HepG2 (cell line): ENCODE results near the gene PRSS48. TPM values are rescaled to one million over a fixed set of nuclear protein-coding genes. Genes with fewer than 3 reads are reported as not detected.
A peak's percentile ranks its signal among the peaks of the same experiment; 100 is the strongest.

Experiments
- ATAC-seq: fragments of 200-7000 bp; cut with Tn5 transposase; 3 replicates; pipeline ENCODE4 v1.9.1; 2020; ENCODE audit warnings: mild to moderate bottlenecking, moderate library complexity
- BruUV-seq: library from RNA; stranded (reverse); fragments of 400-500 nt; replicated peaks from 2 replicates; lab custom pipeline; 2021; lab: Mats Ljungman, UMichigan
- CTCF ChIA-PET: fragments of 300-600 bp; formaldehyde crosslinking; extraction: SDS; loops from one replicate; lab custom pipeline; 2021; ENCODE audit warnings: low total read pairs, inconsistent platforms, low intra/inter-chr PET ratio; lab: Yijun Ruan, JAX
- POLR2A ChIA-PET: fragments of 350-600 bp; sonication (Branson Sonifier 250); formaldehyde crosslinking; loops from one replicate; lab custom pipeline; 2020; ENCODE audit warnings: antibody characterized with exemption, inconsistent platforms; lab: Yijun Ruan, JAX
- DNase-seq: peaks from one replicate; pipeline ENCODE4 v3.0.0-alpha.2; 2015; ENCODE audit warnings: low spot score
- FAIRE-seq: peaks from 3 replicates; lab custom pipeline; 2011; peaks lifted over from hg19 to GRCh38; lab: Jason Lieb, UNC
- H2AFZ ChIP-seq: one replicate; pipeline ENCODE4 v1.6.1; 2011; ENCODE audit warnings: low read length, inconsistent platforms
- H3K27ac ChIP-seq: fragments of 300-600 bp; 3 replicates; pipeline ENCODE4 v1.8.0; 2011; ENCODE audit warnings: mixed run types, mild to moderate bottlenecking, mixed read lengths, low read length, inconsistent platforms; ENCODE audit not compliant: insufficient read depth; ENCODE audit errors: extremely low read length
- H3K27me3 ChIP-seq, 2 experiments: fragments of 200-600 bp in 1 of 2; 2 replicates in 1 of 2; 3 replicates in 1 of 2; pipeline versions ENCODE4 v1.6.0 to v1.8.0; 2011; ENCODE audit warnings: low read length in 2 of 2, mild to moderate bottlenecking in 2 of 2, moderate library complexity in 2 of 2, inconsistent platforms in 1 of 2; ENCODE audit not compliant: insufficient read depth in 2 of 2, control insufficient read depth in 1 of 2
- H3K36me3 ChIP-seq, 2 experiments: fragments of 200-600 bp in 1 of 2; replicated peaks in 1 of 2; 2 replicates in 1 of 2; 3 replicates in 1 of 2; pipeline versions ENCODE4 v1.5.1 to v1.8.0; 2011; ENCODE audit warnings: low read length in 2 of 2, inconsistent platforms in 1 of 2; ENCODE audit not compliant: insufficient read depth in 2 of 2, control insufficient read depth in 1 of 2
- H3K4me1 ChIP-seq: 2 replicates; pipeline ENCODE4 v1.5.1; 2012; ENCODE audit warnings: low read length, inconsistent platforms; ENCODE audit not compliant: insufficient read depth
- H3K4me2 ChIP-seq: 2 replicates; pipeline ENCODE4 v1.6.0; 2011; ENCODE audit warnings: low read depth, low read length, inconsistent platforms
- H3K4me3 ChIP-seq, 3 experiments: fragments of 200-600 bp in 1 of 3; sonication (generic), shearing (Covaris generic) in 1 of 3; replicated peaks in 1 of 3; 2 replicates each; pipeline ENCODE4 v1.5.1; 2011 to 2016; ENCODE audit warnings: low read length in 3 of 3, inconsistent platforms in 2 of 3, low read depth in 2 of 3, mild to moderate bottlenecking in 2 of 3, control low read depth in 1 of 3, mixed read lengths in 1 of 3; ENCODE audit not compliant: insufficient read depth in 1 of 3
- H3K79me2 ChIP-seq: one replicate; pipeline ENCODE4 v1.6.1; 2011; ENCODE audit warnings: low read length, inconsistent platforms; ENCODE audit not compliant: insufficient read depth
- H3K9ac ChIP-seq: 2 replicates; pipeline ENCODE4 v1.6.0; 2011; ENCODE audit warnings: mild to moderate bottlenecking, low read depth, low read length, inconsistent platforms; ENCODE audit not compliant: insufficient read depth
- H3K9me3 ChIP-seq: 2 replicates; pipeline ENCODE4 v1.5.1; 2012; ENCODE audit warnings: mild to moderate bottlenecking, low read length
- H4K20me1 ChIP-seq: 2 replicates; pipeline ENCODE4 v1.6.0; 2011; ENCODE audit warnings: inconsistent platforms, mild to moderate bottlenecking, low read length, moderate library complexity; ENCODE audit not compliant: insufficient read depth
- BCLAF1 ChIP-seq: fragments of 450-650 bp; IDR thresholded peaks from 2 replicates; pipeline ENCODE4 v1.6.1; 2017; ENCODE audit warnings: mild to moderate bottlenecking
- KLF9 ChIP-seq: IDR thresholded peaks from 2 replicates; pipeline ENCODE4 v1.6.1; 2016; ENCODE audit warnings: low read depth
- SOX13 ChIP-seq, 3 experiments: fragments of 450-650 bp in 1 of 3; sonication (generic) in 1 of 3; formaldehyde crosslinking in 1 of 3; IDR thresholded peaks in 2 of 3; conservative IDR thresholded peaks in 1 of 3; 2 replicates each; pipeline versions ENCODE4 v1.5.0 to v1.6.1; 2016 to 2020; ENCODE audit warnings: antibody characterized with exemption in 1 of 3, mild to moderate bottlenecking in 1 of 3, missing compliant biosample characterization in 1 of 3, missing genetic modification reagents in 1 of 3, moderate library complexity in 1 of 3
- SRSF1 ChIP-seq: fragments of 200-400 bp; formaldehyde crosslinking; optimal IDR thresholded peaks from 2 replicates; pipeline ENCODE3; 2017; ENCODE audit warnings: mild to moderate bottlenecking, low read depth, low read length, moderate library complexity
- ZBTB40 ChIP-seq, 2 experiments: fragments of 450-650 bp in 1 of 2; sonication (generic) in 1 of 2; formaldehyde crosslinking in 1 of 2; IDR thresholded peaks; 2 replicates each; pipeline versions ENCODE4 v1.6.1 to v1.8.0; 2016 to 2022; ENCODE audit warnings: antibody characterized with exemption in 1 of 2, mild to moderate bottlenecking in 1 of 2, missing genetic modification reagents in 1 of 2
- in situ Hi-C: cut with HindIII; loops from 2 replicates; pipeline ENCODE4 v1.10.0; 2017; ENCODE audit warnings: low pct_unique_long_range_greater_than_20kb; ENCODE audit not compliant: extremely low pct_ligation_motif_present
- intact Hi-C: fragments of 100-400 bp; cut with micrococcal nuclease; formaldehyde crosslinking; loops from one replicate; pipeline ENCODE4 v1.10.0; 2022; ENCODE audit not compliant: unreplicated experiment
- polyA plus RNA-seq, 8 experiments: library from polyadenylated mRNA; depleted of rRNA in 3 of 8; stranded (reverse) in 7 of 8; unstranded in 1 of 8; fragments of >200 nt; fragmentation: Illumina TruSeq in 4 of 8; extraction: Trizol in 4 of 8; gene quantifications; 2 replicates each; pipeline versions ENCODE4 v1.2.1 to v1.2.3, GENCODE V29; 2011 to 2016; ENCODE audit warnings: low read depth in 4 of 8, missing spikeins in 1 of 8, mixed read lengths in 1 of 8; ENCODE audit not compliant: insufficient read depth in 1 of 8
- total RNA-seq, 5 experiments: library from RNA; depleted of rRNA; stranded (reverse); fragments of >200 nt; fragmentation: Illumina TruSeq; extraction: Trizol; gene quantifications; 2 replicates each; pipeline ENCODE4 v1.2.3, GENCODE V29; 2016; ENCODE audit warnings: low read depth in 1 of 5

The PRSS48 gene
- total and polyA plus RNA-seq, 2 of the 13 experiments (the other 11 are each of a cell fraction or from before 2014, with no cell fraction given) = not detected

GRCh38 chr4:151302432-151302831, 25.5 kb downstream of the PRSS48 start (continued):
- TF ChIP-seq ZBTB40 (IDR thresholded peaks at IDR 0.05) (peak; percentile 80), ZBTB40 (CRISPR knock-in tag; IDR thresholded peaks at IDR 0.05) (peak; percentile 94; the same call in 1 of the 2 replicates)

GRCh38 chr4:151304226-151304625, 27.3 kb downstream of the PRSS48 start:
- in situ Hi-C loops = no loop called here
- intact Hi-C loops = no loop called here
- Histone ChIP-seq H4K20me1 (peaks cover 79% of the 10 kb centered on the region), H3K4me3 (no peak overlapping the region), H3K79me2 (peaks cover 90% of the 10 kb centered on the region), H3K9ac (no peak overlapping the region), H3K27ac (no peak overlapping the region), H3K9me3 (no peaks in the 10 kb centered on the region), H2AFZ (no peak overlapping the region), H3K4me2 (no peak overlapping the region), H3K27me3 (no peaks in the 10 kb centered on the region), H3K4me1 (peaks cover 42% of the 10 kb centered on the region), H3K36me3 (peaks cover 7 to 17% of the 10 kb centered on the region in 2 experiments)
- ChIA-PET CTCF (no interaction called here), POLR2A (interaction anchor here (1.5 to 2.6 kb wide), 2 partner anchors 19 to 21 kb away, joined by 5 to 18 read pairs; partner anchors contain the start of gene SH3D19)
- DNase-seq (no peak), FAIRE-seq (no peak), ATAC-seq (no peak)
- no TSS peak for BruUV-seq
- TF ChIP-seq SRSF1 (no peak), KLF9 (CRISPR knock-in tag) (no peak), SOX13 (IDR thresholded peaks at IDR 0.05) (no peak), SOX13 (CRISPR knock-in tag; conservative IDR thresholded peaks at IDR 0.05 in 1 of 2, IDR thresholded peaks at IDR 0.05 in 1 of 2) (no peak), BCLAF1 (no peak)
